CD4-positive, alpha-beta T cell treated with Interferon alpha-2 for 1 hour (primary cell): ENCODE data around the gene TRERF1.
A peak's percentile ranks its signal among the peaks of the same experiment; 100 is the strongest.
"Not testable (repeated sequence)": the region's sequence is repeated elsewhere in the genome, so short reads cannot be mapped to it uniquely, and the experiment has no call there.

Experiments
- DNase-seq, 2 donors: peaks; one replicate each; pipeline ENCODE4 v3.0.0-alpha.2; 2020 to 2022

TRERF1 gene

DNA sequence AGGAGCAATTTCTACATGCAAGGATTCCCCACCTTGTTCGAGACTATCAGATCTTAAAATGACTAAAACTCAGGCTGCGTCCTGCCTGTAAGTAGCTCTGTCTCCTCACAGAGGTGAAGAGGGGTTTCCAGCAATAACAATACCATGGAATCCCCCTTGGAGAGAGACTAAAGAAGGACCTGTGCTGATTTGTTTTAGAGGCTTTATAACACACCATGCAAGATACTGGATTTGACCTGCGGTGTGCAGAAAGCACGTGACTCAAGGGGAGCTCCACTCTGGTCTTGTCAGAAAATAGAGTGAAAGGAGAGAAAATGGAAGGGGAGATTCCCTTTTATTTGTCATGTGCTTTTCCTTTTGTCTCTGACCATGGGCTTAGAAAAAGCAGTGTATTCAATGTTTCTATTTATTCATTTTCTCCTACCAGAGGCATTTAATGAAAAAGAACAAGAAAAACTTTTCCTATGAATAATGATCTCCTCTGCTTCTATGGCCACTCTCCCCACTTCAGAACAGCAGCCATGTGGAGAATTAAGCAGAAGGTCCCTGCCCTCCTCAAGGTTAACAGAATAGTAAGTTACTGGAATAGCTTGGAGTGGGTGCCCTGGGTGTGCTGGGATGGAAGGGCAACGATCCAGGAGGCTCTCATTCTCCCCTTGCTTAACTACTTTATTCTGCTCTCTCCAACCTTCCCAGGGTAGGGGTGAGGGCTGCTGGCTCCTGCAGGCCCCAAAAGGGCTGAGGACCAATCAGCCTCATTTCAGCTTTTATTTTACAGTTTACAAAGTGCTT is 214.8 kb downstream of the TRERF1 start:
- no peak for DNase-seq

DNA sequence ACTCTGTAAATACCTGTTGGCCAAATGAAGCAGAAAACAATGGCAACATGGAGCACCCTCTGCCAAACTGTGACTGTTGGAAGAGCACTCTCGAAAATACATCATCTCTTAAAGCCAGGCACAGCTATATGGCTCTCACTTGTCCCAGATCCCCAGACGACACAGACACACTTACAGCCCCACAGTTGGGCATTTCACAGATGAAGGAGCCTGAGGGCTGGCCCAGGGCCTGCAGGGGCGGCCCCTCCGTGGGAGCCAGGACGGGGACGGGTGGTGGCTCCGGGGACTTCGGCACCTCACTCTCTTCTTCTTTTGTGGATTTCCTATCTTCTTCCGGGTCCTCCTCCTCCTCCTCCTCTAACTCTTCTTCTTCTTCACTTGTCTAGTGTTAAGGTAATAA is 215.7 kb downstream of the TRERF1 start:
- no peak for DNase-seq

DNA sequence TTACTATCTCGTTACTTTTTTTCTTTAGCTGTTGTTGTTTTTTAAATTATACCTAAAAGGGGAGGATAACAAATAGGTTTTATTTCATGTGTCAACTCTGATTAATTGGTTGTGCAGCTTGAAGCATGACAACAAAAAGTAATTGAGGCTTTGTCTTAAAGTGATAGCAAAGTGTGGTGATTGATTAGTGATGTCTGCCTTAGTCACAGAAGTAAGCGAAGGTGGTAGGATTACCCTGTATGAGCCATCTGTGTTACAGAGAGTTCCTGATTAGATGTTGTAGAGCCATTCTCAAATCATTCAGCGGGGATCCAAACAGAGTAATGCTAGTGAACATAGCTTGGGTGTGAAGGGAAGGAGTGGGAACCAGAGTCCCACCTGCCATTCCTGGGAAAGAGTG is 219.7 kb downstream of the TRERF1 start:
- no peak for DNase-seq

DNA sequence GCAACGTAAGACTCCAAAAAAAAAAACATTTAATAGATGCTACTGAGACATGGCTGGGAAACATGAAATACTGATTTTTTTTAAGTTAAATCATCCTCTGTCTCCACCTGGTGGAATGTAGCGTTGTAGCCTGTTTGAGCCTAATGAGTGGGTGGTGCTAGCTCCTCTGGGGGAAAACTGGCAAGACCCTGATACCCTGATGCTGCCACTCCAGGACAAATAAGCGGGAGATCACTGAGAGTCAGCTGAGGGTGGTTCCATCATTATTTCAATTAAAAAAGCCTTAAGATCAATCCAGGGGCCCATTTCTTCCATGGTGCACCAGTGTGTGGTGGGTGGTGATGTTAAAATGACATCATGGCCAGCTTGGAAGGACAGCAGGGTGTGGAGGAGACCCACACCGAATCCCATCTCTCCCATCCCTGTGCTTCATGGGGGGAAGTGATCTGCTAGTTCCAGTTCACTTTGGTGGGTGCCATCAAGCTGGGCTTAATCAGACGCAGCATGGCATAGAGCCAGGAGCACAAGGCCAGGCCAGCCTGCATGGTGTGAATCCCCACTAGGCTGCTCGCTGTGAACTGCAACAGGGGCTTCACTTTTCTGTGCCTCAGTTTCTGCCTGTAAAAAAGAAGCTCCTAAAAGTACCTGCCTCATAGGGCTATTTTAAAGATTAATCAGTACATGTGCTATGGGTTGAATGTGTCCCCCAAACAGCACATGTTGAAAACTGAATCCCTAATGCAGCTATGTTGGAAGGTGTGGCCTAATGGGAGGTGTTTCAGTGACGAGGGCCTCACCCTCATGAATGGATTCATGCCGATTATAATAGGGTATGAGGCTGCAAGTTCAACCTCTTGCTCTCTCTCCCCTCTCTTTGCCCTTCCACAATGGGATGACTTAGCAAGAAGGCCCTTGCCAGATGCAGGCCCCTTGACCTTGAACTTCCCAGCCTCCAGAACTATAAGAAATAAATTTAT is 221.1 kb downstream of the TRERF1 start:
- DNase-seq, result no peak

DNA sequence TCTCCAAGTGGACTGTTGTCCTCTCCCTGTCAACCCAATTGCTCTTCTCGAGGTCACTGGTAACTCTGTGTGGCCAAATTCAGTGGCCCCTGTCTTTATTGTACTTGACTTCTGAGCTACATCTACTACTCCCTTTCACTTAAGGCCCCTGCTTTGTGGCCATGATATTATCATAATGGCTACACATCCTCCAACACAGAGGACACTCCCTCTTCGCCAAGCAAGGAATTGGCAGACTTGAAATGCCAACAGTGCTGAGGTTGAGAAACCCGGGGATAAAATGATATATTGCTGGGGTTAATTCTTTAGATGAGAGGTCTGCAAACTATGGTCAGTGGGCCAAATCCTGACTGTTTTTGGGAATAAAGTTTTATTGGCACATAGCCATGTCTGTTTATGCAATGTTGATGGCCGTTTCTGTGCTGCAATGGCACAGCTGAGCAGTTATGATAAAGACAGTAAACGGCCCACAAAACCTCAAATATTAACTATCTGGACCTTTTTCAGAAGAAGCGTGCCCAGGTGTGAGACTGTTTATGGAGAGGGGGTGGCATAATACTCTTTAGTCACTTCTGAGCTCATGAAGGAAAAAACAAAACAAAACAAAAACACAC is 222.1 kb downstream of the TRERF1 start:
- no peak for DNase-seq

DNA sequence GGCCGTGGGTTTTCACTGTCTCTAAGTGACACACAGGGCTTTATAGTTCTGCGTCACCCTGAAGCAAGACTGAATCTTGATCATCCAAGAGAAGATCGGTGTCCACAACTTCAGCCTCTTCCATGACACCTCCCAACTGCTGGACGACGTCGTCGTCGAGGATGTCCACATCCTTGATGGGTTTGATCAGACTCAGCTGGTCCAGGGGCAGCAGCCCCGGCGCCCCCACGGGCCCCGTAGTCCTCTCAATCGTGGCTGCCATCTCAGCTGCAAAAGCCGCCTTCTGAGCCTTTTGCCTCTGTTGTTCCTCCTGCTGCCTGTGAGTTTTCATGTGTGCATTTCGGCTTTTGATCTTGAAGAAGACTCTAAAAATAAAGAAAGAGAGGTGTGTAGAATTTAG is 223.4 kb downstream of the TRERF1 start:
- no peak for DNase-seq

DNA sequence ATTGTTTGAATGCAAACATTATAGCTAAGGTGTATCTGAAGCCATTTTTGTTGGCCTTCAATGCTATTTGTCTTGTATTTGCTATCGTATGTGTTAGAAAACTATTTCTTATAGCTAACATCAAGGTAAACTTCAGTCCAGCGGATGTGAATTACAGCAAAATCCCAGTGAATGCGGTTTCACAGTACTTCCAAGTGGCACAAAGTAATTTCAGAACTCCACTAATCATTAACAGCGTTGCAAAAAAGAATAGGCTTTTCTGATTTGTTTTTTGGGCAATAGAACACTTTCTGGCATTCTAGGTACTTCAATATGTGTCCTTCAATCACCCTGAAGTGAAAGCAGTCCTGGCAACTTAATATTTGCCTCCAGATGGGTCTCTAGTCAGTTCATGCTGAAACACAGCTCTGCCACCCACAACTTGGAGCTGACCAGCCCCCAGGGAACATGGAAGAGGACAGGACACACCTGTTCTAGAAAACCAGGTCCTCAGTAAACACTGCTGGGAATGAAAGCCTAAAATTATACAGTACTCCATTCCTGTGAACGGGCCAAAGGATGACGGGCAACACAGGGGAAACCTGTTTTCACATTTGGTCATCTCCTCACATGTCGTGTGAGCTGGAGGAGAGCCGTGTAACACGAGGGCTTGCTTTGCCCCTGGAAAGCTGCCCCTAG is 224.4 kb downstream of the TRERF1 start:
- DNase-seq, result no peak

DNA sequence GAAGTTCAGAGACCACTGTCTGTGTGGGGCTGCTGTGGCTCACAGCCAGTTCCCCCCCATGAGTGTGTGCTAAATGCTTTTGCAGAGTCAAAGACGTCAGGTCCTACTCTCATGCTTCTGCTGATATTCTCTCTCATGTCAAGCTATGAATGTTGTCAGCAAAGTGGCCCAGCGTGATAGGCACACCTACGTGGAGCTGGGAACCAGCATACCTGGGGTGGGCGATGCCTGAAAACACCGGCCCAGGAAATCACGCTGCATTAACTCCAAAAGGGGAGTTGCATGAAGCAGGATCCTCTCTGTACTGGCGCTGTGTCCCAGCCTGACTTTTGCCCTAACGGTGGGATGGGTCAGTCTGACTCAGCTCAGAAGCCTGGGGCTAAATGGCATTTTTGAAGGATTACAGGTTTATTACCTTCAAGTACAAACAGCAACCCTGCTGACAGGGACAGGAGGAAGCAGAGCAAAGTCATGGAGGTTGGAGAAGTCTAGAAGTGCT is 225.0 kb downstream of the TRERF1 start:
- no peak for DNase-seq

DNA sequence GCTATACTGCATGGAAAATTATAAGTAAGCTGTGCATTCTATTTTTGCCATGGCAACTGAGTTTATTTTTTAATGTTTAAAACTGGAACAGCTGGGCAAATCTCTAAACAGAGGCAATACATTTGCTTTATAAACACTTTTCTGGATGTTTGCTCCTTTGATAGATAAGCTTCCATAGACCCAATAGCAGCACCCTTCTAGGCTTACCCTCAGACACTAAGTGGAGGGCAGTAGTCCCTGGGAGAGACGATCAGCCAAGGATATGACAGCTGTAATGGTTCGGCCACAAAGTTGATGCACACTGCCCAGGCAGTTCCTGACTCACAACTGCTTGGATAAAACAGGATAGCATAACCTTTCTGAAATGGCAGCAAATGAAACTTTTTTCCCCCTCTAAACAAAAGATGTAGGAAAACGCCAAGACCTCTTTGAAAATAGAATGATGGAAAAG is 225.5 kb downstream of the TRERF1 start:
- DNase-seq, result no peak

DNA sequence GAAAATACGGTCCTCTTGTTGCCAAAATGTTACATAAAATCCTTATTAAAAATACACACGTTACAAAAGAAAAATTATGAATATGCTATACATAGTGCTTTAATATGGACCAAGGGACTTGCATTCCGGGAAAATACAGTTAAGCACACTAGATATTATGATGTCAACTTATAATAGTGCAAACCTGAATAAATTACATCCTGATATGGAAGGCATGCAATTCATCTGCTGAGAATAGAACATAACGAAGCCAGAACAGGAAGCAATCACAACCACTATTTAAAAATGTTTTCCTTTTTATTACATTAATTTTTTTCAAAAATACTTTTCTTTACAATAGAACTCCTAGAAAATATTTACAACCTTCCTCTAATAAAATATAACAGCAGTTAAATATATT is 226.3 kb downstream of the TRERF1 start:
- DNase-seq, result no peak

DNA sequence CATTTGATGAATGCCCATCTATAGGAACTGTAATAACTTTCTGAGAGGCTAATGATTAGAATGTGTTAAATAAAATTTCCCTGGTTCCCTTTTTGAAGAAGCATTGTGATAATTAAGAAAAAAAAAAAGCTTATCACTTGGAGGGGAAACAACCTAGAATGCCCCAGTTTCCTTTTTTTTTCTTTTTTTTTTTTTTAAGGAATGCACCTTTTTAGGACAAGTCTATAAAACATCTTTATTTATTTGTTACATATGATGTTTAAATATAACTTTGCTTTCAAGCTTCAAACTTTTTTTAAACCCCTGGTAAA is 226.7 kb downstream of the TRERF1 start:
- DNase-seq, result no peak

DNA sequence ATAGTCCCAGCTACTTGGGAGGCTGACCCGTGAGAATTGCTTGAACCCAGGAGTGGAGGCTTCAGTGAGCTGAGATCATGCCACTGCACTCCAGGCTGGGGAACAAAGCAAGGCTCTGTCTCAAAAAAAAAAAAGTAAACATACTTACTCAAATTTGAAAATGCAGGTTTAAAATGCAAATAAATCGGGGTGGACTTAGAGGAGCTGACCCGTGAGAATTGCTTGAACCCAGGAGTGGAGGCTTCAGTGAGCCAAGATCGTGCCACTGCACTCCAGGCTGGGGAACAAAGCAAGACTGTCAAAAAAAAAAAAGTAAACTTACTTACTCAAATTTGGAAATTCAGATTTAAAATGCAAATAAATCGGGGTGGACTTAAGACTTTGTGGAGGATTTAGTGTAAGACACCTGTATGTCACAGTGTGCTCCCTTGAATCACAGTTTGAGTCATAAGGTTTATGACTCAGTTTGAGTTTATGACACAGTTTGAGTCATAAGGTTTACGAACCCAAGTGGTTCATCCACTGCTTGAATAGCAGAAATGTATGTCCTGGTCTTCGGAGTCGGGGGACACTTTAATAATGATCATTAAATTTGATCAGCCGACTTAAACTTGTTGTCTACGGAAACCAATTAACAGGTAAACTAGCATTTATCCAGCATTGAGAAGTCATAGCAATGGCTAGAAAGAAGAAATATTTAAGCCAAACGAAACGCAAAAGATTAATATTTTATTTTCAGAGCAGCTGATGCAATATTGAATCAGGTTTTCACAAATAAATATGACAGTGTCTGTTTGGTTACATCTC is 227.3 kb downstream of the TRERF1 start:
- DNase-seq, result no peak

DNA sequence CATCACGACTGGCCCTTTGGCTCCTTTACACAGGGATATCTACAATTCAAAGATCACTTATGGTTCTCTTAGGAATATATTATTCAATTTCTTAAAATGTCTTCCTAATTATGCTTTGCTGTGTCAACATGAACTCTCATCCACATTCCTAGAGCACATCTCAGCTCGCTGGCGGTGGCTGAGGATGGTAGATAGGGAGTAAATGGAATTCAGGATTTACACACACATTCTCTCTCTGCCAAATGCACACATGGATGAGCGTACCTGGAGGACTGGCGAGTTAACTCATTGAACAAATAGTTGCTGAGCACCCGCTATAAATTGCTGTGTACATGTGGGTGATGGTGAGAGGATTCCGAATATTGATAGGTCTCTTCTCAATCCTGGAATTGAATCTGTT is 229.3 kb downstream of the TRERF1 start:
- no peak for DNase-seq

DNA sequence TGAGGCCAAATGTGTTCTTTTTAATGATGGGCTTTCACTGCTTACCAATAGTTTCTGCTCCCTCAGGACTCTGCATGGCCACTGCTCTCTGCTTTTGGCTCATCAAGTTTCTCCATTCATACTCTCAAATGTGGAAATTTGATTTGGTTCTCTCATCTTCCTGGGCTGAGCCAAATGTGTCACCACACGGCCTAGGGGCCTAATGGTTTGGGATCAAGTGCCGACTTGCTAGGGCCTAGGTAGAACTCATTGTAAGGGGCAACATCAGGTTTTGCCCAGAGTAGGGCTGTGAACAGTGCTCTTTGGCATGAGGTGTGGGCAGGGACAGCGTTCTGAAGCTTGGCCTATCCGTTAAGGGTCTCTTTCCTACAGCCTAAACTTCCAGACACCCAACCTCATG is 230.2 kb downstream of the TRERF1 start:
- no peak for DNase-seq

DNA sequence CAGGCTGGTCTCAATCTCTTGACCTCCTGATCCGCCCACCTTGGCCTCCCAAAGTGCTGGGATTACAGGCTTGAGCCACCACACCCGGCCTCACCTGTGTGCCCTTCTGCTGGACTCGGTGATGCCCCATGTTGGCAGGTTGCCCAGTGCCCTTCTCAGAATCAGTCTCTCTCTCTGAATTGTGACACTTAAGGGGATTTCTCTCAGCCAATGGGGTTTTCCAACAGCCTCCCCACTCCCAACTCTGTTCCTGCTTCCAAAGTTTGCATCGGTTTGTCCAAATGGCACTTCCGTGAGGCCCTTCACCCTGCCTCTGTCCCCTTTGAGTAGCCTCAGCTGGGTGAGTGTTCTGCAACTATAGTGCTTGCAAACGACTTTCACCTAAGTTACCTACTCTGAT is 230.9 kb downstream of the TRERF1 start:
- DNase-seq, result no peak

DNA sequence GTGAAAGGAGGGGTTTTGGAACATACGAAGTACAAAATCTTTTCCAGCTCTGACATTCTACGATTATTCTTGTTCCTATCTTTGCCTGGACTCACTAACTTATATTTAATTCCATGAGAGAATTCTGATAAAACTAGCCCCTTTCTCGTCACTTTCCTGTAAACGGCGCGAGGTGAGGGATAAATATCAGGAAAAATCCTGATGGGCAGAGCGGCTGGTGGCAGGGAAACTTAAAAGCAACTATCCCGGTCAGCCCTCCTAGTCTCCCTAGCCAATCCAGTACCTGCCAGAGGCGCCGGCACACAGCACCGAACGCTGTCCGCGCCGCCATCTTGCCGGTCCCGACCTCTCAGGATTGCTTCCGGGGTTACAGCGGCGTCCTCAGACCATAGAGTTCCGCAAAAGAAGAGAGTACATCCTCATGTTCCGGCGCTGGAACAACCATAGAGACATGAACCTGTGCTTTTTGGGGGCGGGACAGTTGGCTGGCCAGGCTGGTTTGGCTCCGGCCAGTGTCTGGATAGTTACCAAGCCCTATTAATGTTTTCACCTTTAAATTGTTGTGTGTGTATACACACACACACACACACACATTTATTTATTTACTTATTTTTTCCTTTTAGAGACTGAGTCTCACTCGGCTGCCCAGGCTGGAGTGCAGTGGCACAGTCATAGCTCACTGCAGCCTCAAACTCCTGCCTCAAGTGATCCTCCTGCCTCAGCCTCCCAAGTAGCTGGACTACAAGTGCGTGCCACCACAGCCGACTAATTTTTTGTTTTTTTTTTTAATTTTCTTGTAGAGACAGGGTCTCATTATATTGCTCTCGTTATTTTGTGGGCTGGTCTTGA is 234.0 kb downstream of the TRERF1 start, which contains the start of gene MRPS10:
Gene MRPS10, minus strand, starts transcription at position 343 of the 849 bp plus-strand sequence. Its CDS starts 12 bp downstream, at position 331.
- DNase-seq, result peak; percentile 91 to 94

DNA sequence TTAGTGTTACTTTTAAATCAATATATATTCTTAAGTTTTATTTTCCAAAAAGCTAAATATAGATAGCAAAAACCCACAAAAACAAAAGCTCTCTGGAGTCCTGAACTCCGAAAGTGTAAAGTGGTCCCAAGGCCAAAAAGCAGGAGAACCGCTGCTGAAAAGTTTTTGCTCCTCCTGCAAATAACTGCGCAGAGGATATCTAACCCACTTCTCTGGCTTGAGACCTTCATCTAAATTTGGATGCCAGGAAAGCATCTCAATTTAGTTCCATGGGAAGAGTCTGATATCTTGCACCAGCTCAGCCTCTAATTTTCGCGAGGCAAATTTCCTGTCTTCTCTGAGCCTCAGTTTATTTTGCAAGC is 234.6 kb downstream of the TRERF1 start:
- no peak for DNase-seq

DNA sequence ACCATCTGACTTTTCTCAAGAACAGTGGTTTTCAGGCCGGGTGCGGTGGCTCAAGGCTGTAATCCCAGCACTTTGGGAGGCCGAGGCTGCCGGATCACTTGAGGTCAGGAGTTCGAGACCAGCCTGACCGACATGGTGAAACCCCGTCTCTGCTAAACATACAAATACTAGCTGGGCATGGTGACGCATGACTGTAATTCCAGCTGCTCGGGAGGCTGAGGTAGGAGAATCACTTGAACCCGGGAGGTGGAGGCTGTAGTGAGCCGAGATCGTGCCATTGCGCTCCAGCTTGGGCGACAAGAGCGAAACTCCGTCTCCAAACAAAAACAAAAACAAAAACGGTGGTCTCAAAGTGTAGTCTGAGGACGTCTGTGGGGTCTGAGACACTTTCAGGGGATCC is 235.2 kb downstream of the TRERF1 start:
- not testable (repeated sequence) for DNase-seq

DNA sequence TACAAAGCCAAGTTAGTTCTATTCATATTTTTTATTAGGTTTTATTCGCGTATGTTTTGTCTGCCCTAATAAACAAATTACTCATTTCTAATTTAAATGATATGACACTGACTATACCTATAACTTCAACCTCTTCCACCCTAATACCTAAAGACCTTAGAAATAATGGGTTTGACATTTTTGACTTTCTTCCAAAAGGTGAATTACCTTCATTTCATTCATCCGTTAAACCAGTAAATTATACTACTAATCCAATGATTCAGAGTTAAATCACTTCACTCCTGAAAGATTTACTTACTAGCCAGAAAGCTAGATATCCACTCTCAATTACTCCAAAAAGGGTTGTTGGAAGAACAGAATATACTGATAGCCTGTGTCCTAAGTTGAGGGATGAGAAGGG is 239.3 kb downstream of the TRERF1 start:
- no peak for DNase-seq

DNA sequence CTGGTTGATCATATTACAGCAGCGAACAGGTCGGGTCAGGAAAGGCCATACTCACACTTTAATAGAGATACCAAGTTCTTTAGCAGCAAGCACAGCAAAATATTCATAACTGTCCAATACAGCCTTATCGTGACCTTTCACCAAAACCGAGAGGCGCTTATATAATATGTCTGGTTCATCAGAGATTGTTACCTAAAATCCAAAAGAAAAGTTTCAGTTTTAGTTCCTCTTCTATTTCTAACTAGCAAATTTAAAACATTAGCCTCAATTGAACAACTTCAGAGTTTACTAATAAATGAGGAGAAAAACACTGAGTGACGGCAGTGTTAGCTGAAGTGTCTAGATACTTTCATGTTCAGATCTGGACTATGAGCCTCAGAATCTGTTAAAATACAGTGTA is 240.0 kb downstream of the TRERF1 start:
- no peak for DNase-seq

DNA sequence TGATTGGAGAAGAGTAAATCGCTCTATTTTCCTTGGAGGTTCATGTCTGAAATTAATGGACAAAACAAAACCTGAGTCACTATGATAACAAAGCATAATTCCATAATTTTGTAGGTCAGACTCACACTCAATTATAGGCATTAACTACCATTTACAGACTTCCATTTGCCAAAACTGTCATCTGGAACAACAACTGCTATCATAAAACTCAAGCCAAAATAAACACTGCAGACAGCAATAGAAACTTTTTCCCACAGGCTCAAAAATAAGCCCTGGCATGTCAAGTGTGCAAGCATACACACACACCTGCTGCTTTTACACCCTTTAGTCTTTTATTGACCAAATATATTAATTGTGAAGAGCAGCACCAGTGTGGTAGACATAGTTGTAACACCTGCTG is 241.2 kb downstream of the TRERF1 start:
- DNase-seq, result no peak
